ENCODE results near the gene SPDL1. TPM values are rescaled to one million over a fixed set of nuclear protein-coding genes. Genes with fewer than 3 reads are reported as not detected.

SPDL1 gene
- 35.3 TPM for polyA plus RNA-seq (2013, experiment 1 of 2; ENCODE audit: insufficient read length)
- 36.8 TPM for polyA plus RNA-seq (2013, experiment 2 of 2; ENCODE audit: insufficient read length)

- DNase-seq: peak; percentile 97
These were observed at the start of gene SPDL1 for GRCh38 chr5:169583424-169584220. Gene SPDL1 (plus strand): TSS chr5:169583773. CDS start chr5:169588417, 4,644 bp downstream.

- peak; percentile 79 for DNase-seq
These were observed 49.2 kb upstream of the SPDL1 start for GRCh38 chr5:169534311-169534880.

- DNase-seq: no peak
These were observed 48.6 kb upstream of the SPDL1 start for GRCh38 chr5:169534939-169535338.

GRCh38 chr5:169538944-169539343 is 44.6 kb upstream of the SPDL1 start:
- DNase-seq: no peak

GRCh38 chr5:169542811-169543210 is 40.8 kb upstream of the SPDL1 start:
- DNase-seq: no peak

GRCh38 chr5:169544264-169544950 is 39.2 kb upstream of the SPDL1 start:
- DNase-seq: no peak

GRCh38 chr5:169545762-169546161 is 37.8 kb upstream of the SPDL1 start:
- DNase-seq: no peak

- DNase-seq: no peak
These were observed 37.2 kb upstream of the SPDL1 start for GRCh38 chr5:169546346-169546745.

- peak; percentile 66 for DNase-seq
These were observed 36.1 kb upstream of the SPDL1 start for GRCh38 chr5:169547508-169547907.

- DNase-seq: peak; percentile 67
These were observed 35.3 kb upstream of the SPDL1 start for GRCh38 chr5:169548315-169548714.

GRCh38 chr5:169549453-169550100 is 34.0 kb upstream of the SPDL1 start:
- no peak for DNase-seq

GRCh38 chr5:169550227-169550626 is 33.3 kb upstream of the SPDL1 start:
- DNase-seq: no peak

GRCh38 chr5:169551146-169551545 is 32.4 kb upstream of the SPDL1 start:
- DNase-seq: no peak

- no peak for DNase-seq
These were observed 31.9 kb upstream of the SPDL1 start for GRCh38 chr5:169551696-169552095.

GRCh38 chr5:169554251-169554650 is 29.3 kb upstream of the SPDL1 start:
- DNase-seq: no peak

GRCh38 chr5:169557838-169558237 is 25.7 kb upstream of the SPDL1 start:
- DNase-seq: no peak

GRCh38 chr5:169561893-169562292 is 21.7 kb upstream of the SPDL1 start:
- peak; percentile 52 for DNase-seq

- peak; percentile 29 for DNase-seq
These were observed 20.2 kb upstream of the SPDL1 start for GRCh38 chr5:169563369-169563768.

- DNase-seq: peak; percentile 84
These were observed 17.4 kb upstream of the SPDL1 start for GRCh38 chr5:169566202-169566601.

GRCh38 chr5:169567079-169567478 is 16.5 kb upstream of the SPDL1 start:
- peak; percentile 47 for DNase-seq

GRCh38 chr5:169569513-169569912 is 14.1 kb upstream of the SPDL1 start:
- DNase-seq: no peak

- DNase-seq: peak; percentile 71
These were observed 12.2 kb upstream of the SPDL1 start for GRCh38 chr5:169571355-169571754.

- DNase-seq: no peak
These were observed 9.4 kb upstream of the SPDL1 start for GRCh38 chr5:169574134-169574646.
